Rectal smooth muscle tissue (tissue), 1 donor: ENCODE measurements around the gene SH2D1B.
"Not testable (repeated sequence)": the region's sequence is repeated elsewhere in the genome, so short reads cannot be mapped to it uniquely, and the experiment has no call there.

Source experiments
- H3K27ac ChIP-seq: one replicate; pipeline ENCODE4 v1.7.0; 2013; ENCODE audit warnings: low read depth, low read length, inconsistent platforms
- H3K27me3 ChIP-seq: one replicate; pipeline ENCODE4 v1.7.0; 2013; ENCODE audit warnings: low read length; ENCODE audit not compliant: control insufficient read depth, insufficient read depth
- H3K36me3 ChIP-seq: one replicate; pipeline ENCODE4 v1.7.0; 2013; ENCODE audit warnings: low read length; ENCODE audit not compliant: control insufficient read depth, insufficient read depth
- H3K4me1 ChIP-seq: one replicate; pipeline ENCODE4 v1.7.0; 2013; ENCODE audit warnings: low read length; ENCODE audit not compliant: control insufficient read depth, insufficient read depth
- H3K4me3 ChIP-seq: one replicate; pipeline ENCODE4 v1.7.0; 2013; ENCODE audit warnings: low read length
- H3K9ac ChIP-seq: one replicate; pipeline ENCODE4 v1.7.0; 2013; ENCODE audit warnings: low read length

SH2D1B gene

DNA sequence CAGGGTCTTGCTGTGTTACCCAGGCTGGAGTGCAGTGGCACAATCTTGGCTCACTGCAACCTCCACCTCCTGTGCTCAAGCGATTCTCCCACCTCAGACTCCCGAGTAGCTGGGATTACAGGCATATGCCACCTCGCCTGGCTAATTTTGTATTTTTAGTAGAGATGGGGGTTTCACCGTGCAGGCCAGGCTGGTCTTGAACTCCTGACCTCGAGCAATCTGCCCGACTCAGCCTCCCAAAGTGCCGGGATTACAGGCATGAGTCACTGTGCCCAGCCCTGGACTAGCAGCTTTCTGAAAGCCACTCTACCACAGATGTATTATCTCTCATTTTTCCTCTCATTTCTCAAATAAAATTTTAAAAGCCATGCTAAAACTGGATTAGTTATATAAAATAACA, 6.6 kb upstream of the SH2D1B start:
- H3K27me3 ChIP-seq, H3K4me3 ChIP-seq, H3K4me1 ChIP-seq, H3K36me3 ChIP-seq, H3K9ac ChIP-seq, H3K27ac ChIP-seq: not testable (repeated sequence)

DNA sequence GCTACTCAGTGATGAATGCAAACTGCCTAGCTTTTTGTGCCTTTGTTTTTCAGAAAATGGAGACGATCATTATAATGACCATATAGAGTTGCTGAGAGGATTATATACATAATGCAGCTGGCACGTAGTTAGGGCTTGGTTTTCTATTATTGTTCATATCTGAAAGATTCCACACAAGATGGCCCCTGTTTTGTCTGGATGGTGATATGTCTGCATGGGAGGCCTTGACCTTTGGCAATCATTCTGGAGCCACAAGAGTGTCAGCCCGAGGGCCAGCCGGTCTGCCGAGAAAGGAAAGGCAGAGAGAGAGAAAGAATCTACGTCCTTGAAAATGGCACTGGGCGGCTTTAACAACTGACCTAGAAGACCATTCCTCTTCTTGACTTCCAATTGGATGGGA, 5.7 kb upstream of the SH2D1B start:
- no peaks in the 10 kb centered on the region for H3K36me3 ChIP-seq
- no peak overlapping the region for H3K27ac ChIP-seq
- no peaks in the 10 kb centered on the region for H3K4me1 ChIP-seq
- H3K4me3 ChIP-seq = no peak overlapping the region
- H3K9ac ChIP-seq = no peak overlapping the region
- H3K27me3 ChIP-seq = no peaks in the 10 kb centered on the region

DNA sequence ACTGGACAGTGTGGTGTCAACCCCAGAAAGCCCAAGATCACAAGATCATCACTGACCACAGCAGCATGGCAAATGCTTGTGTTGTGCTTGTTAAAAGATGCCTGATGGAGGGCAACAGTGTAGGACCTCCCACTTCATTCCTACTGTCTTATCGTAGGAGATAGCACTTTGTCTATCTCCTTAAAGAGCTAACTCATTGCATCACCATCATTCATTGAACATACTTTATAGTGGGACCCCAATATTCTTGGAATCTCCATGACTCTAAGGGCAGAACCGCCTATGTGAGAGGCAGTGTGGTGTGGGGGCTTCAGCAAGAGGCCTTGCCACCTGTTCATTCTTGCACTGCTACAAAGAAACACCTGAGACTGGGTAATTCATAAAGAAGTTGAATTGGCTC, 5.0 kb upstream of the SH2D1B start:
- Histone ChIP-seq H3K4me3 (no peak overlapping the region), H3K27me3 (no peaks in the 10 kb centered on the region), H3K36me3 (no peaks in the 10 kb centered on the region), H3K27ac (no peak overlapping the region), H3K9ac (no peak overlapping the region), H3K4me1 (no peaks in the 10 kb centered on the region)

DNA sequence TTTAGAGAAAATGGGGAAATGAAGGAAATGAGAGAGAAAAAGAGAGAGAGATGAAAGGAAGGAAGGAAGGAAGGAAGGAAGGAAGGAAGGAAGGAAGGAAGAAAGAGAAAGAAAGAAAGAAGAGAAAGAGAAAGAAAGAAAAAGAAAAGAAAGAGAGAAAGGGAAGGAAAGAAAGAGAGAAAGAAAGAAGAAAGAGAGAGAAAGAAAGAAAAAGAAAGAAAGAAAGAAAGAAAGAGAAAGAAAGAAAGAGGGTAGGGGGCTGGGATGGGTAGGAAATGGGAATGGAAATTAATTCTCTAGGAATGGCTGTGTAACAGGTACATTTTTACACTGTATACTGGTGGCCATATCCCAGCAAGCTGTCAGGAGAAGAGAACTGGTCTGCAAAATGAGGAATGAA, 4.3 kb upstream of the SH2D1B start:
- Histone ChIP-seq H3K4me3 (no peak overlapping the region), H3K36me3 (no peaks in the 10 kb centered on the region), H3K27ac (no peak overlapping the region), H3K27me3 (no peaks in the 10 kb centered on the region), H3K4me1 (no peaks in the 10 kb centered on the region), H3K9ac (no peak overlapping the region)

DNA sequence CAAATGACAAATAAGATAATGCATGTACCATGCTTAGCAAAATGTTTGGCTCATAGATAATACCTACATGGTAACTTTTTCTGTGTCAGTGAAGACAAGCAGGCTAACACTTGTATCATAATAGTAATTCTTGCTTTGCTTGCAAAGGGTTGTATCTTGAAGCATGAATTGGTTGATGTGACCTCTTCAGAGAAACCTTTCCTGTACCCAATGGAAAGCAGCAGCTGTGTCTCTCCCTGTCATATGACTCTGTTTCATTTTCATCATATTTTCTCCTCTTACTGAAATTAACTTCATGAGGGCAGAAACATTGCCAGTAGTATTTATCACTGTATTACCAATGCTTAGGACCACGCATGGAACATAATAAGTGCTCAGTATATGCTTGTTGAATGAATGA, 4.4 kb downstream of the SH2D1B start:
- no peak overlapping the region for H3K9ac ChIP-seq
- H3K4me1 ChIP-seq = no peaks in the 10 kb centered on the region
- H3K27ac ChIP-seq = no peak overlapping the region
- no peaks in the 10 kb centered on the region for H3K27me3 ChIP-seq
- H3K36me3 ChIP-seq = no peaks in the 10 kb centered on the region
- no peak overlapping the region for H3K4me3 ChIP-seq

DNA sequence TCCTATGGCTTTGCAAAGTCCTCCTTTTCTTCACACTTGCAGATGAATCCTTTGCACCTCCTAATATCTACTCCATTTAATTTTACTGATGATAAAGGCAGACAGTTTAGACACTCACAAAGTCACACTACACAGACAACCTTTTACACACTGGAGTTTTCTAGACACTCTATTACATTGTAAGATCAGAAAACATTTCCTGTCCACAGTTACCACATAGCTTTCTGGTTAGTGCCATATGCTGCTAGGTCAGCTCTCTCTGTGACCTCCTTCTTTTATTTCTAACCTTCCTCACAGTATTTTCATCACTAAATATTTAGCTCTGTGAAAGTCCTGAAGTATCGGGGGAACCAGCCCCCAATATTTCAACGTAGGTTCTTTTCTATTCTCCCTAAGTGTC, 5.1 kb downstream of the SH2D1B start:
- no peaks in the 10 kb centered on the region for H3K4me1 ChIP-seq
- H3K4me3 ChIP-seq = no peak overlapping the region
- H3K27ac ChIP-seq = no peak overlapping the region
- H3K36me3 ChIP-seq = no peaks in the 10 kb centered on the region
- no peak overlapping the region for H3K9ac ChIP-seq
- H3K27me3 ChIP-seq = no peaks in the 10 kb centered on the region

DNA sequence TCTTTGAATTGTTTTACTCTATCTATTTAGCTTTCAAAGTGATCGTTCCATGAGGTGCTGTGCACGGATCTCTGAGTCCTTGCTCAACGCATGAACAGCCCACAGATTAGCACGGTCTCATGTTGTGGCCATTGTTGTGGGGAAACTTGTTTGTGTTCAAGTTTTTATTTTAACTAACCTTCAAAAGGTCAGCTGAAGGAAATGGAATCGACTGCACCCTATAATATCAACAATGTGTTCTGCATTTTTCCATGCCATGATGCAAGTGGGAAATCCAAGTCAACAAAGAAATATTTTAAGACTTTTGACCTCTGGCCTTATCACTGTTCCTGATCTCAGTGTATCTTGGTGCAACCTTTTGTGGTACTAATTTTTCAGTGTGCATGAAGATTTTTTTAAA, 6.1 kb downstream of the SH2D1B start:
- H3K27ac ChIP-seq = no peak overlapping the region
- no peak overlapping the region for H3K9ac ChIP-seq
- H3K27me3 ChIP-seq = no peaks in the 10 kb centered on the region
- H3K4me1 ChIP-seq = no peaks in the 10 kb centered on the region
- H3K36me3 ChIP-seq = no peaks in the 10 kb centered on the region
- H3K4me3 ChIP-seq = no peak overlapping the region

DNA sequence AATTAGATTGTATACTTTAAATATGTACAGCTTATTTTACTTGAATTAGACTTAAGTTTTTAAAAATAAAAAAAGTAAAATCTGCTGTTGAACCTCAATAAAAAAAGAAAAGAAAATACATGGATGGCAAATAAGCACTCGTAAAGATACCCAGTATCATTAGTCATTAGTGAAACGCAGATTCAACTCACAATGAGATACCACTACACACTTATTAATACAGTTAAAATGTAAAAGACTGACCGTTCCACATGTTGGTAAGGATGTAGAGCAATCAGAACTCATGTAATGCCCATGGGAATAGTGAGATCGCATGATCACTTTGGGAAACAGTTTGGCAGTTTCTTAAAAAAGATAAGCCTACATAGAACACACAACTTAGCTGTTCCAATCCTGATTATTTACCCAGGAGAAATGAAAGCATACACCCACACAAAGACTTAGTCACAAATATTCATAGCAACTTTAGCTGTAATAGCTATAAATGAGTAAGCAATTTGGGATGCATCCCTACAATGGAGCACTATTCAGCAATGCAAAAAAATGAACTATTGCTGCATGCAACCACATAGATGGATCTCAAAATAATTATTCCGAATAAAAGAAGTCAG, 7.3 kb downstream of the SH2D1B start:
- Histone ChIP-seq H3K27me3 (no peaks in the 10 kb centered on the region), H3K36me3 (no peaks in the 10 kb centered on the region), H3K9ac (no peak overlapping the region), H3K4me3 (no peak overlapping the region), H3K4me1 (no peaks in the 10 kb centered on the region), H3K27ac (no peak overlapping the region)

DNA sequence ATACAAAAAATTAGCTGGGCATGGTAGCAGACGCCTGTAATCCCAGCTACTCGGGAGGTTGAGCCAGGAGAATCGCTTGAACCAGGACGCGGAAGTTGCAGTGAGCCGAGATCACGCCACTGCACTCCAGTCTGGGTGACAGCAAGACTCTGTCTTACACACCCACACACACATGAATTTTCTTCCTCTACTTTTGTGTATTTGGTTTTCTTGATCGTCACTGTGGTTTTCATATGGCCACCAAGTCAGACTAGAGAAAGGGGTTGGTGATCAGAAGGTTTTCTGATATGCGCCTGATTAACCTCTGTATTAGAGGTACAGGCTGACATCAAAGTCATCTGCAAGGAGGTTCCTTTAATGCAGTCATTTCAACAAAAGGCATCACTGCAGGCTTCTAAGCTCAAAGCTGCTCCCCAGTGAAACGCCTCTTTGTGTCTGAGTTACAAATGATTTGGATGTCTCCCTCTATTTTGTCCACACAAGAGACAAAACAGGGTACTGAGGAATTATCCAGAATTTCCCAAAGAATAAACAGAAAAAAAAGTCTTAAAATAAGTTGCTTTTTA, 11.1 kb downstream of the SH2D1B start:
- Histone ChIP-seq H3K27me3 (no peaks in the 10 kb centered on the region), H3K4me3 (no peak overlapping the region), H3K9ac (no peak overlapping the region), H3K4me1 (no peaks in the 10 kb centered on the region), H3K36me3 (no peaks in the 10 kb centered on the region), H3K27ac (no peak overlapping the region)

DNA sequence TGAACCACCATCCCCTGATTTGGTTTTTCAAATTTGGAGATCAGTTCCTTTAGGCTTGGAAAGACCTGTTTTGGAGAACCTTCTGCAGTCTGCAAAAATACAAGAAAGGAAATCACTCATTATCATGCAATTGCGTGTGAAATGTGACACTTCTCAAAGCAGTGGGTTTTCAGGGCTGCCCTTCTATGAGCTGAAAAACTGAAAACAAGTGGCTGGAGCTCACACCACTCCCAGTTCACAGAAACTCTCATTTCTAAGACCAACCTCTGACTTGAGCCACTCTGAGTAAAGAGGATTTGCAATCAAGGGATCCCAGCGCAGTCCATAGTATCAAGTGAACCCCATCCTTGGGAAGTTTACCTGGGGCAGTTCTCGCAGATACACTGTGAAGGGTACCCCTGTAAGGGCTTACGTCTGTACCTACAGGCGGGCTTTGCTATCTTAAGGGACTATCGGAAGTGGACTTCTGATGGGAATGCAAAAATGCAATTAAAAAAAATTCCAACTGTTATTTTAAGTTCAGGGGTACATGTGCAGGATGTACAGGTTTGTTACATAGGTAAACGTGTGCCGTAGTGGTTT, 12.8 kb downstream of the SH2D1B start:
- H3K27ac ChIP-seq = no peak overlapping the region
- no peak overlapping the region for H3K9ac ChIP-seq
- no peaks in the 10 kb centered on the region for H3K27me3 ChIP-seq
- H3K4me3 ChIP-seq = no peak overlapping the region
- H3K36me3 ChIP-seq = no peaks in the 10 kb centered on the region
- no peaks in the 10 kb centered on the region for H3K4me1 ChIP-seq

DNA sequence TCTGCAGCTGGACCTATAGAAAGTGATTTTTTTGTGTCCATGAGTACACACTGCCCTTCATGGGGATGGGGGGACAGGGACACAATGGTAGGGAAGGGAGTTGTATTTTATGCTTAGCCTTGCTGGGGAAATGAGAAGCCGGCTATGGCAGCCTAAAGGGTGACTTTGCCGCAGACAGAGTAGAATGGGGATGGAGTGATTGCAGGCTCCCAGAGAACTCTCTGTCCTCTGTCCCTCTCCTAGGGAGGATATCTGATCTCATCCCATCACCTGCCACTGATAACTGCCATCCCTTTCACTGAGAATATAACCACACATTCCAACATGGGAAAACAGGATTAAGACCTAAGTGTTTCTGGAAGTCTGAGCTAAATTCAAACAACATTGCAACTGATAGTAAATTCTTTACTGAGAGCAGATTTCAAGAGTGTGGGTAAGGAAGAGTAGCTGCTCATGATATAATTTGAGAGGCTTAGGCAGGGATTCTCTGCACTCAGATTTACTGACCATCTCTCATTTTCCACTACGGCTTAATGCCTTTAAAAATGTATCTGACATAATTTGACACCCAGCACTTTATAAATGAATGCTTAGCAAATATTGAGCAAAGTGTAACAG, 13.9 kb downstream of the SH2D1B start:
- Histone ChIP-seq H3K27ac (no peak overlapping the region), H3K4me3 (no peak overlapping the region)

DNA sequence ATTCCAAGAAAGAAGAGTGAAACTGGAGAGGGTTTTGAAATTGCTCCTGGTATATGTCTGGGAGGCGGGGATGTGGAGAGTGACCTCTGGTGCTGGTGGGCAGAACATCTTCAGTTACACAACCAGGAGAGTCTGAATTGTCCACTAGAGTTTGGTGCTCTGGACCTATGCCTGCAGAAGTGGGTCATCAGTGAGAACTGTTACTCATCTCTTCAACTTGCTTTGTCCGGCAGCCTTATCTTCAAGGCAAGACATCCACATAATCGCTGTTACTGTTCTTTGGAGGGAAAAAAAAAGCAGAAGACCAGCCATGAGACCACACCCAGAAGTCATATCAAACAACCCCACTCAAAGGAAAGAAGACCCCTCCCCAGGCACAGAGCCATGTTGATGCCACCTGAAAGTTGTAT, 14.9 kb downstream of the SH2D1B start:
- Histone ChIP-seq H3K27ac (no peak overlapping the region), H3K9ac (no peak overlapping the region), H3K27me3 (no peaks in the 10 kb centered on the region), H3K4me1 (no peaks in the 10 kb centered on the region), H3K36me3 (no peaks in the 10 kb centered on the region), H3K4me3 (no peak overlapping the region)

More for the DNA sequence above, 13.9 kb downstream of the SH2D1B start:
- Histone ChIP-seq H3K27me3 (no peaks in the 10 kb centered on the region), H3K4me1 (no peaks in the 10 kb centered on the region), H3K9ac (no peak overlapping the region), H3K36me3 (no peaks in the 10 kb centered on the region)
